Activated CD4-positive, alpha-beta T cell treated with anti-CD3 and anti-CD28 coated beads for 4 hours (primary cell): Measurements from ENCODE around the gene SHFL.

Experiments
- DNase-seq, 2 donors: peaks; one replicate each; pipeline ENCODE4 v3.0.0-alpha.2; 2020

The SHFL gene

GRCh38 chr19:10110076-10110971, 24.2 kb downstream of the SHFL start:
- DNase-seq: no peak

GRCh38 chr19:10110972-10111317, 24.8 kb downstream of the SHFL start:
- no peak for DNase-seq

GRCh38 chr19:10111405-10111811, 25.3 kb downstream of the SHFL start, which contains the start of gene P2RY11:
Gene P2RY11 (plus strand): TSS chr19:10111693. CDS start chr19:10111722, 29 bp downstream.
- no peak for DNase-seq

GRCh38 chr19:10112037-10112761, 26.1 kb downstream of the SHFL start:
- peak; percentile 47 to 48 for DNase-seq

GRCh38 chr19:10112895-10113591, 26.9 kb downstream of the SHFL start:
- peak; percentile 70 to 72 for DNase-seq

GRCh38 chr19:10113592-10113963, 27.5 kb downstream of the SHFL start:
- DNase-seq: no peak

- no peak for DNase-seq
Measured at GRCh38 chr19:10113964-10114650, 28.0 kb downstream of the SHFL start.

- DNase-seq: no peak
Measured at GRCh38 chr19:10114651-10115391, 28.7 kb downstream of the SHFL start.

- no peak for DNase-seq
Measured at GRCh38 chr19:10115392-10116084, 29.4 kb downstream of the SHFL start.

GRCh38 chr19:10116085-10116865, 30.2 kb downstream of the SHFL start:
- no peak for DNase-seq

- DNase-seq: no peak
Measured at GRCh38 chr19:10116866-10117616, 30.9 kb downstream of the SHFL start.

- DNase-seq: no peak
Measured at GRCh38 chr19:10118960-10119359, 32.8 kb downstream of the SHFL start.

GRCh38 chr19:10120538-10121189, 34.5 kb downstream of the SHFL start:
- DNase-seq: no peak

- DNase-seq: no peak
Measured at GRCh38 chr19:10122045-10122444, 35.9 kb downstream of the SHFL start.

GRCh38 chr19:10124429-10124828, 38.3 kb downstream of the SHFL start:
- DNase-seq: no peak

GRCh38 chr19:10126213-10126639, 40.1 kb downstream of the SHFL start:
- DNase-seq: no peak

- no peak for DNase-seq
Measured at GRCh38 chr19:10132905-10133304, 46.8 kb downstream of the SHFL start.

- DNase-seq: no peak
Measured at GRCh38 chr19:10133596-10133995, 47.5 kb downstream of the SHFL start.

- DNase-seq: no peak
Measured at GRCh38 chr19:10134040-10134439, 47.9 kb downstream of the SHFL start.
